B cell (primary cell): ENCODE results near the gene CSE1L.

Source experiments
- CTCF ChIP-seq: fragments of 200-600 bp; IDR thresholded peaks from one replicate; pipeline ENCODE4 v1.8.0; 2022; ENCODE audit warnings: antibody characterized with exemption, mild to moderate bottlenecking
- EZH2 ChIP-seq: IDR thresholded peaks from 2 replicates; pipeline ENCODE4 v1.6.1; 2012; ENCODE audit warnings: borderline replicate concordance, low read depth, mild to moderate bottlenecking, moderate library complexity, low read length; ENCODE audit not compliant: insufficient read depth, poor library complexity, severe bottlenecking

GRCh38 chr20:49119988-49120387 is 73.9 kb downstream of the CSE1L start:
- TF ChIP-seq CTCF (no peak), EZH2 (no peak)
